ENCODE results near the gene SERGEF. TPM values are rescaled to one million over a fixed set of nuclear protein-coding genes. Genes with fewer than 3 reads are reported as not detected.

The SERGEF gene
- total and polyA plus RNA-seq, 2 of the 13 experiments (the other 11 are each of a cell fraction or from before 2014, with no cell fraction given), result 54.5 to 114 TPM

- TF ChIP-seq ZNF790 (CRISPR knock-in tag; IDR thresholded peaks at IDR 0.05; ENCODE audit: borderline replicate concordance) (no peak), SOX5 (CRISPR knock-in tag; IDR thresholded peaks at IDR 0.05; ENCODE audit: borderline replicate concordance) (0 out of 2 replicates have a peak, but pooled peaks have one; percentile 9), HMGXB4 (CRISPR knock-in tag; IDR thresholded peaks at IDR 0.05; ENCODE audit: borderline replicate concordance in 1 of 2, low read depth in 1 of 2) (peak; percentile 42 to 43; a peak in 2 of 4 replicates), ZSCAN29 (CRISPR knock-in tag; conservative IDR thresholded peaks at IDR 0.05) (no peak), ZNF331 (CRISPR knock-in tag; IDR thresholded peaks at IDR 0.05) (0 out of 2 replicates have a peak, but pooled peaks have one; percentile 35), ZNF784 (CRISPR knock-in tag; IDR thresholded peaks at IDR 0.05; ENCODE audit: borderline replicate concordance) (no peak), FOXC1 (CRISPR knock-in tag; IDR thresholded peaks at IDR 0.05; ENCODE audit: borderline replicate concordance) (no peak), THAP11 (CRISPR knock-in tag; IDR thresholded peaks at IDR 0.05) (no peak), FUBP1 (CRISPR knock-in tag; IDR thresholded peaks at IDR 0.05; ENCODE audit: borderline replicate concordance) (no peak), PITX1 (CRISPR knock-in tag; IDR thresholded peaks at IDR 0.05) (peak; percentile 39; the same call in 1 of the 2 replicates), STAG1 (CRISPR knock-in tag; IDR thresholded peaks at IDR 0.05) (peak; percentile 73), ZNF574 (CRISPR knock-in tag; IDR thresholded peaks at IDR 0.05) (0 out of 2 replicates have a peak, but pooled peaks have one; percentile 21), ZNF34 (CRISPR knock-in tag; IDR thresholded peaks at IDR 0.05; ENCODE audit: borderline replicate concordance) (no peak), NR2F6 (IDR thresholded peaks at IDR 0.05) (peak; percentile 43; the same call in 1 of the 2 replicates), NR2F6 (CRISPR knock-in tag; IDR thresholded peaks at IDR 0.05) (peak; percentile 69), KMT2B (CRISPR knock-in tag; IDR thresholded peaks at IDR 0.05) (no peak), ZNF850 (CRISPR knock-in tag; conservative IDR thresholded peaks at IDR 0.05) (no peak), ZGPAT (CRISPR knock-in tag; IDR thresholded peaks at IDR 0.05) (no peak), E2F5 (CRISPR knock-in tag; conservative IDR thresholded peaks at IDR 0.05) (no peak)
These were observed 34.1 kb downstream of the SERGEF start (continued) for GRCh38 chr11:17978553-17979287.
